PFSK-1 (cell line): ENCODE measurements around the gene NAXD.

Experiments used
- FOXP2 ChIP-seq: optimal IDR thresholded peaks from 2 replicates; pipeline ENCODE3; 2011; ENCODE audit warnings: borderline replicate concordance, control low read depth, inconsistent platforms; ENCODE audit not compliant: insufficient read depth; ENCODE audit errors: extremely low read length, extremely low read depth
- POLR2AphosphoS5 ChIP-seq: IDR thresholded peaks from 2 replicates; pipeline ENCODE4 v1.6.1; 2012; ENCODE audit warnings: low read depth, mild to moderate bottlenecking, control low read depth, low read length, moderate library complexity
- REST ChIP-seq, 2 experiments: IDR thresholded peaks; 2 replicates each; pipeline versions ENCODE4 v1.6.1 to v1.8.0; 2011 to 2012; ENCODE audit warnings: low read depth in 2 of 2, low read length in 2 of 2, control low read depth in 1 of 2, inconsistent platforms in 1 of 2, mild to moderate bottlenecking in 1 of 2, moderate library complexity in 1 of 2; ENCODE audit not compliant: insufficient read depth in 1 of 2
- SIN3A ChIP-seq: IDR thresholded peaks from 2 replicates; pipeline ENCODE4 v1.6.1; 2012; ENCODE audit warnings: mild to moderate bottlenecking, low read length, moderate library complexity, borderline replicate concordance; ENCODE audit not compliant: insufficient read depth
- TAF1 ChIP-seq: IDR thresholded peaks from 2 replicates; pipeline ENCODE4 v1.6.1; 2012; ENCODE audit warnings: low read length, control low read depth, borderline replicate concordance; ENCODE audit not compliant: insufficient read depth

- no peak for TF ChIP-seq POLR2AphosphoS5
- no peak for TF ChIP-seq SIN3A
- no peak for TF ChIP-seq REST (IDR thresholded peaks at IDR 0.05; ENCODE audit: insufficient read depth in 1 of 2, low read depth in 2 of 2, low read length in 2 of 2)
- TF ChIP-seq TAF1: no peak
- no peak for TF ChIP-seq FOXP2
These were observed 13.8 kb downstream of the NAXD start for GRCh38 chr13:110628952-110629701.
